A673 (cell line): ENCODE measurements around the gene UFD1. TPM values are rescaled to one million over a fixed set of nuclear protein-coding genes. Genes with fewer than 3 reads are reported as not detected.

Experiments used
- BruUV-seq: library from RNA; stranded (reverse); fragments of 400-500 nt; replicated peaks from 2 replicates; lab custom pipeline; 2021; lab: Mats Ljungman, UMichigan
- CTCF ChIA-PET: fragments of 300-600 bp; sonication (Branson Sonifier 250); formaldehyde crosslinking; loops from one replicate; lab custom pipeline; 2022; ENCODE audit warnings: antibody characterized with exemption; lab: Charles Lee
- POLR2A ChIA-PET: fragments of 300-600 bp; sonication (Branson Sonifier 250); formaldehyde crosslinking; loops from one replicate; lab custom pipeline; 2022; ENCODE audit warnings: antibody characterized with exemption; ENCODE audit not compliant: low non-redundant PET; lab: Charles Lee
- DNase-seq: peaks from one replicate; pipeline ENCODE4 v3.0.0-alpha.2; 2015; ENCODE audit warnings: low spot score
- H3K27ac ChIP-seq: fragments of 200-600 bp; sonication (generic); 2 replicates; pipeline ENCODE4 v1.5.1; 2016; ENCODE audit warnings: mixed run types, low read depth, mild to moderate bottlenecking, mixed read lengths, antibody characterized with exemption, low read length; ENCODE audit not compliant: poor library complexity, severe bottlenecking
- H3K27me3 ChIP-seq: fragments of 200-600 bp; sonication (generic); replicated peaks from 2 replicates; pipeline ENCODE4 v1.6.1; 2017; ENCODE audit warnings: mixed run types, low read depth, mild to moderate bottlenecking, mixed read lengths, antibody characterized with exemption, low read length; ENCODE audit not compliant: insufficient read depth, poor library complexity
- H3K36me3 ChIP-seq: fragments of 200-600 bp; sonication (generic); 2 replicates; pipeline ENCODE4 v1.6.1; 2016; ENCODE audit warnings: mixed run types, mild to moderate bottlenecking, mixed read lengths, antibody characterized with exemption, low read length; ENCODE audit not compliant: insufficient read depth, poor library complexity, severe bottlenecking
- H3K4me1 ChIP-seq: fragments of 200-600 bp; sonication (generic); 2 replicates; pipeline ENCODE4 v1.6.1; 2017; ENCODE audit warnings: mixed run types, mild to moderate bottlenecking, mixed read lengths, antibody characterized with exemption, low read length; ENCODE audit not compliant: insufficient read depth, poor library complexity, severe bottlenecking
- H3K4me3 ChIP-seq: fragments of 200-600 bp; sonication (generic); 2 replicates; pipeline ENCODE4 v1.5.1; 2016; ENCODE audit warnings: low read depth, mixed run types, mild to moderate bottlenecking, mixed read lengths, low read length; ENCODE audit not compliant: poor library complexity, severe bottlenecking
- H3K9me3 ChIP-seq: fragments of 200-600 bp; sonication (generic); 2 replicates; pipeline ENCODE4 v1.6.1; 2016; ENCODE audit warnings: mixed run types, low read depth, mild to moderate bottlenecking, mixed read lengths, antibody characterized with exemption, low read length; ENCODE audit not compliant: poor library complexity, severe bottlenecking
- CTCF ChIP-seq: fragments of 300-800, 200-600 bp; sonication (generic); conservative IDR thresholded peaks from 2 replicates; pipeline ENCODE4 v1.5.1; 2017; ENCODE audit warnings: low read depth, mild to moderate bottlenecking, antibody characterized with exemption, low read length, moderate library complexity, mixed read lengths
- EZH2 ChIP-seq: fragments of 200-600 bp; sonication (generic); IDR thresholded peaks from 2 replicates; pipeline ENCODE4 v1.6.1; 2017; ENCODE audit warnings: borderline replicate concordance, low read depth, mild to moderate bottlenecking, mixed read lengths, antibody characterized with exemption, low read length; ENCODE audit not compliant: poor library complexity, severe bottlenecking
- intact Hi-C: fragments of 100-400 bp; cut with micrococcal nuclease; formaldehyde crosslinking; loops from one replicate; pipeline ENCODE4 v1.10.0; 2022; ENCODE audit not compliant: unreplicated experiment
- total RNA-seq: library from RNA; stranded (reverse); gene quantifications from 2 replicates; pipeline ENCODE4 v1.2.3, GENCODE V29; 2021

The UFD1 gene
- total RNA-seq, 1 experiment from 2014 or later: 195 TPM

DNA sequence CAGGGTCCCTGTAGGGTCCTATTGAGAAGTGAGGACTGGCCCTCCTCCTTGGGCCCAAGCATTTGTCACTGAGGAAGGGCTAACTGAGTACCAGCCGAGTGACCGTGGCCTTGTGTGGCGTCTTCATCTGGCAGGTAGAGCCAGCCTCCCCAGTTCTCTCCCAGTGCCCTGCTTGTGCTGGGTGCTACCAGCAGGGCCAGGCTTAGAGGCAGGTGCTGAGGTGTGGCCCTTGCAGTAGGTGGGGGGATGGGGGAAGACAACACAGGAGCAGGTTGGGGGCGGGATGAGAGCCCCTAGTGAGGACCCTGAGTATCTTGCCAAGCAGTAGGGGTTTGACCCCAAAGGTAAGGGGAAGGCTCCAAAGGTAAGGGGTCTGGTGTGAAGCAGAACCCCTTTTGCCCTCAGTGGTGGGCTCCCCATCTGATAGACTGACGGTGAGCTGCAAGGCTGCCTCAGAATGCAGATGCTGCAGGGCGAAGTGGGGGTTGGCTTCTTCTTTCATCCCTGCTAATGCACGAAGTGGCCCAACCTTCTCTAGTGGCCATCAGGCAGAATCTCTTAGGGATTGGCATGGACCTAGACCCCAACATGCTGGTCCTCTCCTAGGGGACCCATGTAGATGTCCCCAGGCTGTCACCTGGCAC is 20.4 kb upstream of the UFD1 start:
- ChIA-PET CTCF (interaction anchor here (0.6 kb wide), 1 partner anchor 12 kb away, joined by 5 read pairs; no protein-coding TSS in a partner anchor), POLR2A (no interaction called here)
- no peaks in the 10 kb centered on the region for H3K27me3 ChIP-seq
- no peak for TF ChIP-seq EZH2
- no peak for TF ChIP-seq CTCF
- no peaks in the 10 kb centered on the region for H3K9me3 ChIP-seq
- H3K36me3 ChIP-seq: peaks cover 41% of the 10 kb centered on the region
- intact Hi-C loops: no loop called here
- H3K27ac ChIP-seq: no peak overlapping the region
- no peak for DNase-seq
- H3K4me1 ChIP-seq: no peaks in the 10 kb centered on the region
- no TSS peak for BruUV-seq
- no peak overlapping the region for H3K4me3 ChIP-seq

GRCh38 chr22:19498866-19499190 is 19.8 kb upstream of the UFD1 start:
- ChIA-PET CTCF (no interaction called here), POLR2A (no interaction called here)
- no peaks in the 10 kb centered on the region for H3K9me3 ChIP-seq
- no peaks in the 10 kb centered on the region for H3K27me3 ChIP-seq
- intact Hi-C loops: no loop called here
- no peak overlapping the region for H3K4me3 ChIP-seq
- DNase-seq: no peak
- no TSS peak for BruUV-seq
- no peak overlapping the region for H3K27ac ChIP-seq
- no peaks in the 10 kb centered on the region for H3K4me1 ChIP-seq
- H3K36me3 ChIP-seq: peaks cover 44% of the 10 kb centered on the region
- no peak for TF ChIP-seq CTCF
- TF ChIP-seq EZH2: no peak

DNA sequence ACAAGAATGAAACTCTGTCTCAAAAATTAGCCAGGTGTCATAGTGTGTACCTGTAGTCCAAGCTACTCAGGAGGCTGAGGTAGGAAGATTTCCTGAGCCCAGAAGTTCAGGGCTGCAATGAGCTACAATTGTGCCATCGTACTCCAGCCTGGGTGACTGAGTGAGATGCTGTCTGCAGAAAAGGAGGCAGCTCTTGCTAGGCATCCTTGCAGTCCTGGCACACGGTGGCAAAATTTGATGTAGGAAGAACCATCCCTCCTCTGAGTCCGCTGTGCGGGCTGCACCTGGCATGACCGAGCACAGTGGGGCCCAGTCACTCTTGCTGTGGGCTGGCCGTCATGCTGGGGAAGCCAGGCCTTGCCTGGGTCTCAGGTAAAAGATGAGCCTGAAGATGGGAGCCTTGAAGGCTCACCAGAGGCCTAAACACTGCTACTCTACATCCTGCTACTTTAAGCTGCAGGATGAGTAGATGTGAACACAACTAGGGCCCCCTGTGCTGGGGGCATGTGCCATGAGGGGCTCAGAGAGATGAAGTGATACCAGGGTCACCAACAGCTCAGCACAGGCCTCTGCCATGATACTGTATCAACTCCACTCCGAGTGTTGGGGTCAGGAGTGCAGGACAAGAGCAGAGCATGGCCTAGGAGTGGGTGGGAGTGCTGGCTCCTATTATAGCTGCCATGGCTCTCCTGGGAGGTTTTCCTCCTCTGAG is 19.3 kb upstream of the UFD1 start:
- POLR2A ChIA-PET: no interaction called here

More for the DNA sequence above, 19.3 kb upstream of the UFD1 start:
- TF ChIP-seq CTCF (no peak), EZH2 (no peak)
- H3K27ac ChIP-seq: no peak overlapping the region
- H3K9me3 ChIP-seq: no peaks in the 10 kb centered on the region
- no peaks in the 10 kb centered on the region for H3K27me3 ChIP-seq
- peaks cover 49% of the 10 kb centered on the region for H3K36me3 ChIP-seq
- no peaks in the 10 kb centered on the region for H3K4me1 ChIP-seq
- no TSS peak for BruUV-seq
- intact Hi-C loops: no loop called here
- H3K4me3 ChIP-seq: no peak overlapping the region
- CTCF ChIA-PET: no interaction called here
- DNase-seq: no peak
